ENCODE data around the gene IL1RAPL1. TPM values are rescaled to one million over a fixed set of nuclear protein-coding genes. Genes with fewer than 3 reads are reported as not detected.

IL1RAPL1 gene
- total RNA-seq, 1 donor from 2014 or later, result not detected

GRCh38 chrX:29798469-29798868, 1211.2 kb downstream of the IL1RAPL1 start:
- TF ChIP-seq CTCF (IDR thresholded peaks at IDR 0.05), result no peak
- no peaks in the 10 kb centered on the region for H3K4me1 ChIP-seq
- no peak overlapping the region for H3K4me3 ChIP-seq
- no peaks in the 10 kb centered on the region for H3K9me3 ChIP-seq
- no peaks in the 10 kb centered on the region for H3K27me3 ChIP-seq
- H3K36me3 ChIP-seq, result no peaks in the 10 kb centered on the region
- intact Hi-C loops (cut with DNase I), result no loop called here
- H3K27ac ChIP-seq, result no peak overlapping the region
- no peak for DNase-seq (ENCODE audit: low spot score in 2 of 2)

- Histone ChIP-seq H3K27ac (no peak overlapping the region), H3K4me3 (no peak overlapping the region), H3K9me3 (no peaks in the 10 kb centered on the region), H3K4me1 (no peaks in the 10 kb centered on the region), H3K36me3 (no peaks in the 10 kb centered on the region), H3K27me3 (no peaks in the 10 kb centered on the region)
- no peak for DNase-seq (ENCODE audit: low spot score in 2 of 2)
- intact Hi-C loops (cut with DNase I), result no loop called here
- TF ChIP-seq CTCF (IDR thresholded peaks at IDR 0.05), result no peak
Observed at GRCh38 chrX:29813174-29813573, 1225.9 kb downstream of the IL1RAPL1 start.

- no peaks in the 10 kb centered on the region for H3K9me3 ChIP-seq
- H3K4me3 ChIP-seq, result no peak overlapping the region
- DNase-seq (ENCODE audit: low spot score in 2 of 2), result no peak
- H3K36me3 ChIP-seq, result no peaks in the 10 kb centered on the region
- intact Hi-C loops (cut with DNase I), result no loop called here
- H3K27ac ChIP-seq, result no peak overlapping the region
- no peak for TF ChIP-seq CTCF (IDR thresholded peaks at IDR 0.05)
- no peaks in the 10 kb centered on the region for H3K27me3 ChIP-seq
- no peaks in the 10 kb centered on the region for H3K4me1 ChIP-seq
Observed at GRCh38 chrX:29824176-29824906, 1237.1 kb downstream of the IL1RAPL1 start.

GRCh38 chrX:29826742-29827141, 1239.5 kb downstream of the IL1RAPL1 start:
- no peak overlapping the region for H3K4me3 ChIP-seq
- H3K9me3 ChIP-seq, result no peaks in the 10 kb centered on the region
- TF ChIP-seq CTCF (IDR thresholded peaks at IDR 0.05), result no peak
- no peaks in the 10 kb centered on the region for H3K27me3 ChIP-seq
- H3K27ac ChIP-seq, result no peak overlapping the region
- no peaks in the 10 kb centered on the region for H3K36me3 ChIP-seq
- no peaks in the 10 kb centered on the region for H3K4me1 ChIP-seq
- intact Hi-C loops (cut with DNase I), result no loop called here
- no peak for DNase-seq (ENCODE audit: low spot score in 2 of 2)

GRCh38 chrX:29834311-29834710, 1247.1 kb downstream of the IL1RAPL1 start:
- H3K4me3 ChIP-seq, result no peak overlapping the region
- H3K27ac ChIP-seq, result no peak overlapping the region
- H3K4me1 ChIP-seq, result no peaks in the 10 kb centered on the region
- intact Hi-C loops (cut with DNase I), result no loop called here
- no peaks in the 10 kb centered on the region for H3K36me3 ChIP-seq
- TF ChIP-seq CTCF (IDR thresholded peaks at IDR 0.05), result no peak
- no peaks in the 10 kb centered on the region for H3K27me3 ChIP-seq
- no peaks in the 10 kb centered on the region for H3K9me3 ChIP-seq
- no peak for DNase-seq (ENCODE audit: low spot score in 2 of 2)

- Histone ChIP-seq H3K27ac (no peak overlapping the region), H3K4me3 (no peak overlapping the region), H3K36me3 (no peaks in the 10 kb centered on the region), H3K9me3 (no peaks in the 10 kb centered on the region), H3K27me3 (no peaks in the 10 kb centered on the region), H3K4me1 (no peaks in the 10 kb centered on the region)
- no peak for TF ChIP-seq CTCF (IDR thresholded peaks at IDR 0.05)
- DNase-seq (ENCODE audit: low spot score in 2 of 2), result no peak
- intact Hi-C loops (cut with DNase I), result no loop called here
Observed at GRCh38 chrX:29834764-29835163, 1247.5 kb downstream of the IL1RAPL1 start.
